Measurements from ENCODE around the gene APOO. TPM values are rescaled to one million over a fixed set of nuclear protein-coding genes. Genes with fewer than 3 reads are reported as not detected.

The APOO gene
- total RNA-seq, 1 donor = 13.0 TPM

DNA sequence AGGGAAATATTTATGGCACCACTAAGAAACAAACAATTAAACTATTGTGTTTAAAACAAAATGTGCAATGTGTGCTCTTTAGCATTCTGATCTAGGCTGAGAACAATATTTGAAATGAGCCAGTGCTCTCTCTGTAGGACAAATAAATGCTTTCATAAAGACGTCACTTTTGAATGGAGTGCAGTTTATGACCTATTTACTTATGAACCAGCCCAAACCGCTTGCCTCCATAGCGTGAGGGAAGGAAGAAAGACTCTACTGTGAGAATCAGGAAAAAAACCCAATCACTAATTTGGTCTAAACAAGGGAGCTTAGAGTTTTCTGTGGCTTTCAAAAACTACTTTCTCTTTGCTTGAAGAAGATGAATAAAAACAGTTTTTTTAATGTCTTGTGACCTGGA lies 85.3 kb downstream of the APOO start:
- peak; percentile 51 for DNase-seq (ENCODE audit: low read depth)
- H3K4me3 ChIP-seq (ENCODE audit: low read depth, low read length) = no peak overlapping the region
- TF ChIP-seq, protein P1, sequence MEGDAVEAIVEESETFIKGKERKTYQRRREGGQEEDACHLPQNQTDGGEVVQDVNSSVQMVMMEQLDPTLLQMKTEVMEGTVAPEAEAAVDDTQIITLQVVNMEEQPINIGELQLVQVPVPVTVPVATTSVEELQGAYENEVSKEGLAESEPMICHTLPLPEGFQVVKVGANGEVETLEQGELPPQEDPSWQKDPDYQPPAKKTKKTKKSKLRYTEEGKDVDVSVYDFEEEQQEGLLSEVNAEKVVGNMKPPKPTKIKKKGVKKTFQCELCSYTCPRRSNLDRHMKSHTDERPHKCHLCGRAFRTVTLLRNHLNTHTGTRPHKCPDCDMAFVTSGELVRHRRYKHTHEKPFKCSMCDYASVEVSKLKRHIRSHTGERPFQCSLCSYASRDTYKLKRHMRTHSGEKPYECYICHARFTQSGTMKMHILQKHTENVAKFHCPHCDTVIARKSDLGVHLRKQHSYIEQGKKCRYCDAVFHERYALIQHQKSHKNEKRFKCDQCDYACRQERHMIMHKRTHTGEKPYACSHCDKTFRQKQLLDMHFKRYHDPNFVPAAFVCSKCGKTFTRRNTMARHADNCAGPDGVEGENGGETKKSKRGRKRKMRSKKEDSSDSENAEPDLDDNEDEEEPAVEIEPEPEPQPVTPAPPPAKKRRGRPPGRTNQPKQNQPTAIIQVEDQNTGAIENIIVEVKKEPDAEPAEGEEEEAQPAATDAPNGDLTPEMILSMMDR (IDR thresholded peaks at IDR 0.05; ENCODE audit: insufficient read depth, low read depth, low read length) = no peak

DNA sequence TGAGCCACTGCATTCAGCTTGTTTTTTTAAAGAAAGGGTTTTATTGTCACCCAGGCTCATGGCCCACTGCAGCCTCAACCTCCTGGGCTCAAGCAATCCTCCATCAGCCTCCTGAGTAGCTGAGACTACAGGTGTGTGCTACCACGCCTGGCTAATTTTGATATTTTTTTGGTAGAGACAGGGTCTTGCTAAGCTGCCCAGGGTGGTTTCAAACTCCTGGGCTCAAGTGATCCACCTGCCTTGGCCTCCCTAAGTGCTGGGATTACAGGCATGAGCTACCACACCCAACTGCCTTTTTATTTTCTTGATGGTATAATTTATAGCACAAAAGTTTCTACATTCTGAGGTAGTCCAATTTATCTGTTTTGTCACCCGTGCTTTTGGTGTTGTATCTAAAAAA lies 85.9 kb downstream of the APOO start:
- TF ChIP-seq, protein P1 (IDR thresholded peaks at IDR 0.05; ENCODE audit: insufficient read depth, low read depth, low read length) = no peak
- H3K4me3 ChIP-seq (ENCODE audit: low read depth, low read length) = no peak overlapping the region
- no peak for DNase-seq (ENCODE audit: low read depth)

DNA sequence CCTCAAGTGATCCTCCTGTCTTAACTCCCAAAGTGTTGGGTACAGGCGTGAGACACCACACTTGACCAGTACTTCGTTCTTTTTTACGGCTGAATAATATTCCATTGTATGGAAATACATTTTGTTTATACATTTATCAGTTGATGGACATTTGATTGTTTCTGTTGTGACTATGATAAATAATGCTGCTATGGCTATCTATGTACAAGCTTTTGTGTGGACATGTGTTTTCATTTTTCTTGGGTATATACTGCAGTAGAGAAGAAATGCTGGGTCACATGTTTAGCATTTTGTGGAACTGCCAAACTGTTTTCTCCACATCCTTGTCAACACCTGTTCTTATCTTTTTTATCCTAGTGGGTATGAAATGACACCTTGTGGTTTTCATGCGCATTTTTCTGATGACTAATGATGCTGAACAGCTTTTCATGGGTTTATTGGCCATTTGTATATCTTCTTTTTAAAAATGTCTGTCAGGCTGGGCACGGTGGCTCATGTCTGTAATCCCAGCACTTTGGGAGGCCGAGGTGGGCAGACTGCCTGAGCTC lies 87.4 kb downstream of the APOO start:
- no peak overlapping the region for H3K4me3 ChIP-seq (ENCODE audit: low read depth, low read length)
- peak; percentile 28 for DNase-seq (ENCODE audit: low read depth)
- TF ChIP-seq, protein P1 (IDR thresholded peaks at IDR 0.05; ENCODE audit: insufficient read depth, low read depth, low read length) = no peak

DNA sequence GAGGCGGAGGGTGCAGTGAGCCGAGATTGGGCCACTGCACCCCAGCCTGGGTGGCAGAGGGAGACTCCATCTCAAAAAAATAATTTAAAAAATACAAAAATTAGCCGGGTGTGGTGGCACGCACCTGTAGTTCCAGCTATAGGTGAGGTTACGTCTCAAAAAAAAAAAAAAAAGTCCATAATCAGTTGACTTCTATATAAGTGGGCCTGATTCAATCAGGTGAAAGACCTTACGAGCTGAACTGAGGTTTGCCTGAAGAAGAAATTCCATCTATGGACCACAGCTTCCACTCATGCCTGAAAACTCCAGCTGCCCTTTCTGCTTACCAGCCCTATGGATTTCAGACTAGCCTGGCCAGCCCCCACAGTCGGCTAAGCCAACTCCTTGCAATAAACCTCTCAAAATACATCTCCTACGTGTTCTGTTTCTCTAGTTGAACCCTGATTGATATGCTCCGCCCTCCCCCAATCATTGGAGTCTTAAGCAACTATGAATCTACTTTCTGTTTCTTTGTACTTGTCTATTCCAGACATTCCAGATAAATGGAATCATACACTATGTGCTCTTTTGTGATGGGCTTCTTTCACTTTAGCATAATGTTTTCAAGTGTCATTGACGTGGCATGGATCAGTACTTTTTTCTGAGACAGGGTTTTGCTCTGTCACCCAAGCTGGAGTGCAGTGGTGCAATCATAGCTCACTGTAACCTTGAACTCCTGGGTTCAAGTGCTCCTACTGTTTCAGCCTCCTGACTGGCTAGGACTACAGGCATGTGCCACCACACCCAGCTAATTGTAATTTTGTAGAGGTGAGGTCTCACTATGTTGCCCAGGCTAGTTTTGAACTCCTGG lies 88.1 kb downstream of the APOO start:
- DNase-seq (ENCODE audit: low read depth) = peak; percentile 59
- TF ChIP-seq, protein P1 (IDR thresholded peaks at IDR 0.05; ENCODE audit: insufficient read depth, low read depth, low read length) = no peak
- no peak overlapping the region for H3K4me3 ChIP-seq (ENCODE audit: low read depth, low read length)

DNA sequence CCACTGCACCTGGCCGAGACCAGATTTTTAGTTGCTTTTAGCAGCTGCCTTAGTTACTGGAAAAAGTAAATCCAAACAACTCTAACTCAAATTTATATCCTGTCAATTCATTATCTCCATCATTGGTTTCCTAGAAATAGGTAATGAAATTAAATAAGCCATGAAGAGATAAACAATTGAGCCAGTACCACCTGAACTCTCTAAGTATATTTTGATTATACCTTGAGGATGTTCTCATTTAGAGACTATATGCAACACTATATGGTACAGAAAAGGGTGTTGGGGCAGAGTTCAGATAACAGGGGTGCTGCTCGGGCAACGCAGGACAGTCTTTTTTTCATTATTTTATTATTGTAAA lies 89.8 kb downstream of the APOO start:
- no peak overlapping the region for H3K4me3 ChIP-seq (ENCODE audit: low read depth, low read length)
- TF ChIP-seq, protein P1 (IDR thresholded peaks at IDR 0.05; ENCODE audit: insufficient read depth, low read depth, low read length) = no peak
- DNase-seq (ENCODE audit: low read depth) = no peak

DNA sequence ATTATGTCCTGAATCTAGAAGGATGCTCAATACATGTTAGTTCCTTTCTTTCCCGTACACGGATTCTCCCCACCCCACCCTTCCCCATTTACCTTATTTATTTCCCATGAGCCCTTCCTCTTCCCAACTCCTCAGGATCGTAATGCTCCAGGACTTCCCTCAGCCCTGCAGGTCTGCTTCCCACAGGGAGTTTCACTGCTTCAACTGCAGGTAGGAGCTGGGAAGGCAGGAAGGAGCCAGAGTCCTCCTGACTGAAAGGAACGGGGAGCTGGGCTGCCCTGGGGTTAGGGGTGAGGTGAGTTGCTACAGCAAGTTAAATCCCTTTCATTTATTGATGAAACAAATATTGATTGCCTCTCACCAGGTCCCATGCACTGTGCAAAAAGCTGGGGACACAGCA lies 91.6 kb downstream of the APOO start:
- no peak for DNase-seq (ENCODE audit: low read depth)
- H3K4me3 ChIP-seq (ENCODE audit: low read depth, low read length) = no peak overlapping the region
- TF ChIP-seq, protein P1 (IDR thresholded peaks at IDR 0.05; ENCODE audit: insufficient read depth, low read depth, low read length) = no peak
